Mesendoderm (in vitro differentiated cells): ENCODE measurements around the gene NAA38.

Experiments
- DNase-seq: peaks from one replicate; pipeline ENCODE4 v3.0.0; 2013
- H2AK5ac ChIP-seq: 2 replicates; pipeline ENCODE4 v1.6.1; 2013; ENCODE audit warnings: low read length, inconsistent platforms
- H2BK120ac ChIP-seq: 2 replicates; pipeline ENCODE4 v1.6.1; 2013; ENCODE audit warnings: low read depth, mild to moderate bottlenecking, low read length, moderate library complexity, mixed read lengths
- H2BK15ac ChIP-seq: replicated peaks from 2 replicates; pipeline ENCODE4 v1.6.1; 2013; ENCODE audit warnings: low read depth, mild to moderate bottlenecking, moderate library complexity
- H2BK5ac ChIP-seq: 2 replicates; pipeline ENCODE4 v1.6.1; 2013; ENCODE audit warnings: low read length, inconsistent platforms
- H3K18ac ChIP-seq: 2 replicates; pipeline ENCODE4 v1.6.1; 2013; ENCODE audit warnings: mild to moderate bottlenecking, low read length, mixed read lengths
- H3K23ac ChIP-seq: one replicate; pipeline ENCODE4 v1.6.1; 2013; ENCODE audit warnings: low read length
- H3K27ac ChIP-seq: 2 replicates; pipeline ENCODE4 v1.5.1; 2013; ENCODE audit warnings: low read depth, mild to moderate bottlenecking, inconsistent platforms, low read length, moderate library complexity
- H3K27me3 ChIP-seq: 2 replicates; pipeline ENCODE4 v1.6.1; 2013; ENCODE audit warnings: low read length, control low read depth, mild to moderate bottlenecking, inconsistent platforms; ENCODE audit not compliant: insufficient read depth, poor library complexity
- H3K36me3 ChIP-seq: 2 replicates; pipeline ENCODE4 v1.6.1; 2013; ENCODE audit warnings: low read length, inconsistent platforms; ENCODE audit not compliant: control insufficient read depth, insufficient read depth
- H3K4ac ChIP-seq: one replicate; pipeline ENCODE4 v1.6.1; 2013; ENCODE audit warnings: low read depth, mild to moderate bottlenecking, low read length, moderate library complexity
- H3K4me1 ChIP-seq: 2 replicates; pipeline ENCODE4 v1.6.1; 2013; ENCODE audit warnings: low read depth, low read length, inconsistent platforms; ENCODE audit not compliant: control insufficient read depth
- H3K4me2 ChIP-seq: 2 replicates; pipeline ENCODE4 v1.6.1; 2013; ENCODE audit warnings: low read length
- H3K4me3 ChIP-seq: 2 replicates; pipeline ENCODE4 v1.5.1; 2013; ENCODE audit warnings: mild to moderate bottlenecking, low read length
- H3K56ac ChIP-seq: one replicate; pipeline ENCODE4 v1.6.1; 2013; ENCODE audit warnings: low read length
- H3K79me1 ChIP-seq: 2 replicates; pipeline ENCODE4 v1.6.1; 2013; ENCODE audit warnings: low read length, inconsistent platforms
- H3K79me2 ChIP-seq: 2 replicates; pipeline ENCODE4 v1.6.1; 2013; ENCODE audit warnings: mild to moderate bottlenecking, low read length; ENCODE audit not compliant: control insufficient read depth, insufficient read depth
- H3K9ac ChIP-seq: 2 replicates; pipeline ENCODE4 v1.6.1; 2013; ENCODE audit warnings: low read length, inconsistent platforms
- H4K5ac ChIP-seq: one replicate; pipeline ENCODE4 v1.6.1; 2013; ENCODE audit warnings: low read length
- H4K8ac ChIP-seq: one replicate; pipeline ENCODE4 v1.6.1; 2013; ENCODE audit warnings: low read depth, mild to moderate bottlenecking, control low read depth, low read length, moderate library complexity
- WGBS: extraction: QIAGEN DNeasy Blood & Tissue Kit; methylation state at CpG from one replicate; pipeline ENCODE4 v1.1.7; 2013; ENCODE audit warnings: low lambda C conversion rate, missing lambda C conversion rate; ENCODE audit not compliant: insufficient coverage; ENCODE audit errors: extremely low coverage; 5-methylcytosine and 5-hydroxymethylcytosine counted together

The NAA38 gene

DNA sequence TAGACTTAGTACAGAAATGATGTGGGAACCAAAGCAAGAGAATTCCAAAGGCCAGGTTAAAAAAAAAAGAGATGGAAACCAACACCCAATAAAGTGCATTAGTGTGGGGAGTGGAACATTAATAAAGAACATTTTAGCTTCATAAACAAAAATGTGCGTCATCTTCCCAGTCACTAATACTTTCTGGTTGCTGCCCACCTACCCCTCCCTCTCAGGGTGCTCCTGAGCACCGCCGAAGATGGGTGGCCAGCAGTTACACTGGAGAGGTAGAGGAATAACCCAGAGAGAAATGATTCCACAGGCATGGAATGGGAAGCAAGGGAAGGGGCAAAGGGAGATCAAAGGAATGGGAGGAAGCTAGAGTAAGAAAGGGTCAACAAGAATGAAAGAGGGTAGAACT is 25.3 kb upstream of the NAA38 start:
- H3K9ac ChIP-seq: no peak overlapping the region
- H2AK5ac ChIP-seq: no peak overlapping the region
- no peak overlapping the region for H3K4ac ChIP-seq
- no peak overlapping the region for H3K27ac ChIP-seq
- no peaks in the 10 kb centered on the region for H3K27me3 ChIP-seq
- no peak overlapping the region for H3K56ac ChIP-seq
- H4K5ac ChIP-seq: no peak overlapping the region
- no peak overlapping the region for H3K23ac ChIP-seq
- DNase-seq: no peak
- no peak overlapping the region for H2BK120ac ChIP-seq
- peaks cover 11% of the 10 kb centered on the region for H3K36me3 ChIP-seq
- no peak overlapping the region for H3K4me3 ChIP-seq
- no peak overlapping the region for H2BK5ac ChIP-seq
- H4K8ac ChIP-seq: no peak overlapping the region
- no peak overlapping the region for H3K4me2 ChIP-seq
- peaks cover 3% of the 10 kb centered on the region for H3K79me1 ChIP-seq
- no peak overlapping the region for H2BK15ac ChIP-seq
- H3K18ac ChIP-seq: no peak overlapping the region
- no peaks in the 10 kb centered on the region for H3K79me2 ChIP-seq
- no CpG with 5 or more reads among the region's 3 CpGs for WGBS
- H3K4me1 ChIP-seq: peaks cover 4% of the 10 kb centered on the region

DNA sequence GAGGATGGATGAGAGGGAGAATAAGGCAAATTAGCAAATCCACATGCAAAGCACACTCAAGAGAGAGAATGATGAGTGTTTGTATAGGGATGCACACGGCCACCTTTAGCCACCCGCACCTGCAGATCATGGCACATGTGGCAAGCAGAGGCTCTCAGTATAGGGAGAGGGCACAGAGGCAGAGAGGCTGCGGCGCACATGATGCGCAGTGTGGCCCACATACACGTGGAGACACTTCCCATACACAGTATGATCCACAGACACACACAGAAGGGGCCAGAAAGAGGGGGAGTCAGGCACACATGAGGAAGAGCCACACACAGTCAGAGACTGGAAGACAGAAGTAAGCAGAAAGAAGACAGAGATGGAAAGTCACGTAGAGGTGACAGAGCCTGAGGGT is 24.7 kb upstream of the NAA38 start:
- WGBS: no CpG with 5 or more reads among the region's 7 CpGs
- no peak for DNase-seq

DNA sequence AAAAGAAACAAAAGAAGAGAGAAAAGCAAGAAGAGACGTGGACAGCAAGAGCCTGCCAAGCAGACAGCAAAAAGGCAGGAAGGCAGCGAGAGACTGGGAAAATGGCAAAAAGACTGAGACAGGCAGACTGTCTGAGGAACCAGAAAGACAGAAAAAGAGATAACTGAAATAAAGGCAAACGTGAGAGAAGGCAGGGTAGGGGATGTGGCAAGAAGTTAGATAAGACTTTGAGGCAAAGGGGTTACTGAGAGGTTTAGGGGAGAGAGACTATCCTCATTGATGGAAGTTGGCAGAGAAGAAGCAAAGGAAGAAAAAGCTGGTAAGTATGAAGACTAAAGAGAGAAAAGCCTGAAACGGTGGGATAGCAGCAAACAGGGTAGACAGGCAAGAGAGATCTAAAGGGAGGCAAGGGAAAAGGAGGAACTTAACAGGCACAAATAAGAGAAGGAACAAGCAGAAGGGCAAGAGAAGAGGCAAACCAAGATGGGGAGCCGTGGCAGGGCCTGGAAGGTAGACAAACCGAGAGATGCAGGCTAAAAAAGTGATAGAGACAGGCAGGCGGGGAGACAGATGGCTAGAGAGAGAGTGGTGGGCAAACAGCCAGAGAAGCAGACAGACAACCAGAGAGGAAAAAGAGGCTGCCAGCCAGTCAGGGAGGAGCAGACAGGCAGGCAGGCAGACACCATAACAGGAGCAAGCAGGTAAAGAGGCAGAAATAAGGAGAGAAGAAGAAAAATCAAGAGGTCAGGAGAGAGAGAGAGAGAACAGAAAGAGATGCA is 24.1 kb upstream of the NAA38 start:
- no peak overlapping the region for H2BK5ac ChIP-seq
- H3K18ac ChIP-seq: no peak overlapping the region
- H3K4me3 ChIP-seq: no peak overlapping the region
- no peak for DNase-seq
- H3K27ac ChIP-seq: no peak overlapping the region
- no peak overlapping the region for H2BK15ac ChIP-seq
- H3K23ac ChIP-seq: no peak overlapping the region
- H3K4me1 ChIP-seq: no peaks in the 10 kb centered on the region
- H3K56ac ChIP-seq: no peak overlapping the region
- H4K5ac ChIP-seq: no peak overlapping the region
- H4K8ac ChIP-seq: no peak overlapping the region
- no peak overlapping the region for H2AK5ac ChIP-seq
- H3K79me2 ChIP-seq: no peaks in the 10 kb centered on the region
- WGBS: no CpG with 5 or more reads among the region's 7 CpGs
- no peak overlapping the region for H3K4ac ChIP-seq
- H3K9ac ChIP-seq: peak overlapping the region; percentile 7
- no peaks in the 10 kb centered on the region for H3K27me3 ChIP-seq
- H2BK120ac ChIP-seq: no peak overlapping the region
- H3K4me2 ChIP-seq: no peak overlapping the region
- peaks cover 11% of the 10 kb centered on the region for H3K36me3 ChIP-seq
- peaks cover 3% of the 10 kb centered on the region for H3K79me1 ChIP-seq

More for the DNA sequence above, 24.7 kb upstream of the NAA38 start:
- Histone ChIP-seq H3K4ac (no peak overlapping the region), H2BK120ac (no peak overlapping the region), H2AK5ac (no peak overlapping the region), H3K56ac (no peak overlapping the region), H3K23ac (no peak overlapping the region), H3K4me1 (peaks cover 3% of the 10 kb centered on the region), H3K36me3 (peaks cover 11% of the 10 kb centered on the region), H3K4me2 (no peak overlapping the region), H2BK15ac (no peak overlapping the region), H2BK5ac (no peak overlapping the region), H3K9ac (no peak overlapping the region), H4K8ac (no peak overlapping the region), H3K27me3 (no peaks in the 10 kb centered on the region), H3K4me3 (no peak overlapping the region), H3K27ac (no peak overlapping the region), H4K5ac (no peak overlapping the region), H3K79me2 (no peaks in the 10 kb centered on the region), H3K79me1 (peaks cover 3% of the 10 kb centered on the region), H3K18ac (no peak overlapping the region)

DNA sequence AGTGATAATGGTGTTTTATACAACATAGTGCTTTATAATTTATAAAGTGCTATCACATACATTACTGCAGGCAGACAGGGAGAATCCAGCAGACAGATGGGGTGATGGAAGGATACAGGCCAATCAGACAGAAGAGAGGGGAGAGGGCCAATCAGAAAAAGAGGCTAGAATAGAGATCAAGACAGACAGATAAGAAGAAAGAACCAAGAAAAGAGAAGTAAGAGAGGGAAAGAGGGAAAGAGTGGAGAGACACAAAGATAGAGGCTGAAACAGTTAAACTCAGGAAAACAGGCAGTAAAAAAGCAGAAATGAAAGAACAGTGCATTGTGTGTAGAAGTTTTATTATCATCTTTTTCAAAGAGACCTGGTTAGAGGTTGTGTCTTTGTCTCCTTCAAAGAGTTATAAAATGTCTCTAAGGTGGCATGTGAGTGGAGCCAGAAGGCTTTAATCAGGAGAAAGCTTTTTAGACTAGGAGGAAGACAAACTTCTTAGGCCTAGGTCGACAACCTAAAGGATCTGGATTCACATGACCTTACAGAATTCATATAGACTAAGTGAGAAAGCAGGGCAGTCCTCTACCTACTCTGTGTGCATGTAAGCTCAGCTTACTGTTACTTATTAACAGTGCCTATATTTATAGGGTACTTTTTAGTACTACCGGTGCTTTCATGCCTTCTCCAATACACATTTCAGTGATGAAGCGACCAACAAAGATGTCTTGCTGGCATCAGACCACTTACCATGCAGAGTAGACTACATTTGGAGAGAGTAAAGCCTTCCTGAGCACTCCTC is 22.9 kb upstream of the NAA38 start:
- Histone ChIP-seq H3K23ac (no peak overlapping the region), H2AK5ac (no peak overlapping the region), H3K79me1 (peaks cover 3% of the 10 kb centered on the region), H3K4me3 (no peak overlapping the region), H3K9ac (no peak overlapping the region), H3K4ac (no peak overlapping the region), H3K79me2 (no peaks in the 10 kb centered on the region), H3K36me3 (peaks cover 11% of the 10 kb centered on the region), H2BK5ac (no peak overlapping the region), H4K8ac (no peak overlapping the region), H2BK120ac (no peak overlapping the region), H2BK15ac (no peak overlapping the region), H4K5ac (no peak overlapping the region), H3K4me1 (no peaks in the 10 kb centered on the region), H3K27me3 (no peaks in the 10 kb centered on the region), H3K27ac (no peak overlapping the region), H3K56ac (no peak overlapping the region), H3K4me2 (no peak overlapping the region), H3K18ac (no peak overlapping the region)
- no CpG with 5 or more reads among the region's 3 CpGs for WGBS
- DNase-seq: no peak

DNA sequence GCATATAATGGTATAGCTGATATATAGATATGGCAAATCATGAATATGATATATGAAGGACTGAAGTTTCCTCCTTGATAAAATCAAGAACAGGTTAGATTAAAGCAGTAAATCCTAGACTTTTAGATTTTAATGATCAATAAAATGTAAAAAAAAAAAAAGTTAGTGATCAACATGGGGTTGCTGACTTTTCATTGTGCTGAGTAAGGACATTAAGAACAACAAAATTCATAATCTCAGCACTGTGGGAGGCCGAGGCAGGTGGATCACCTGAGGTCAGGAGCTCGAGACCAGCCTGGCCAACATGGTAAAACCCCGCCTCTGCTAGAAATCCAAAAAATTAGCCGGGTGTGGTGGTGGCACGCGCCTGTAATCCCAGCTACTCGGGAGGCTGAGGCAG is 20.9 kb upstream of the NAA38 start:
- Histone ChIP-seq H3K23ac (no peak overlapping the region), H2BK120ac (no peak overlapping the region), H3K27ac (no peak overlapping the region), H3K27me3 (no peaks in the 10 kb centered on the region), H3K4ac (no peak overlapping the region), H3K4me2 (no peak overlapping the region), H3K79me1 (peaks cover 3% of the 10 kb centered on the region), H3K18ac (no peak overlapping the region), H3K9ac (no peak overlapping the region), H2BK15ac (no peak overlapping the region), H3K4me3 (no peak overlapping the region), H3K4me1 (no peaks in the 10 kb centered on the region), H4K8ac (no peak overlapping the region), H3K36me3 (peaks cover 11% of the 10 kb centered on the region), H2BK5ac (no peak overlapping the region), H4K5ac (no peak overlapping the region), H3K79me2 (no peaks in the 10 kb centered on the region), H3K56ac (no peak overlapping the region), H2AK5ac (no peak overlapping the region)
- no peak for DNase-seq
- no CpG with 5 or more reads among the region's 7 CpGs for WGBS
